ENCODE data around the gene BCL2L13.

BCL2L13 gene

DNA sequence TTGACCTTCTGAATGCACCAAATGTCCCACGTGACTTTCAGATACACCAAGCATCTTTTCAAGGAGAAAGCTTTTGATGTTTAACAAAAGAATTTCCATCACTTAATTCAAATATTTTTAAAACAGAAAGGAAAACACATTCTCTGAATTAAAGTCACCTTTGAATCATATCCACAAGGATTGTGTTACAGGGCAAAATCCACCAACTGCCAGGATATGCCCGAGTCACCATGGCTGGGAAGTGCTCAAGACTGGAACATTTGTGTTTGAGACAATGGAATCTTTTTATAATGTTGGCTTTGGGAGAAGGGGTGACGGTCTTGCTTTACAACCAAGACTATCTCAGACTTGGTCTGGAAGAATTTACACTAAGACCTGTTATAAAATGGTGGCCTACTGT is 94.9 kb downstream of the BCL2L13 start:
- TF ChIP-seq, protein P1, sequence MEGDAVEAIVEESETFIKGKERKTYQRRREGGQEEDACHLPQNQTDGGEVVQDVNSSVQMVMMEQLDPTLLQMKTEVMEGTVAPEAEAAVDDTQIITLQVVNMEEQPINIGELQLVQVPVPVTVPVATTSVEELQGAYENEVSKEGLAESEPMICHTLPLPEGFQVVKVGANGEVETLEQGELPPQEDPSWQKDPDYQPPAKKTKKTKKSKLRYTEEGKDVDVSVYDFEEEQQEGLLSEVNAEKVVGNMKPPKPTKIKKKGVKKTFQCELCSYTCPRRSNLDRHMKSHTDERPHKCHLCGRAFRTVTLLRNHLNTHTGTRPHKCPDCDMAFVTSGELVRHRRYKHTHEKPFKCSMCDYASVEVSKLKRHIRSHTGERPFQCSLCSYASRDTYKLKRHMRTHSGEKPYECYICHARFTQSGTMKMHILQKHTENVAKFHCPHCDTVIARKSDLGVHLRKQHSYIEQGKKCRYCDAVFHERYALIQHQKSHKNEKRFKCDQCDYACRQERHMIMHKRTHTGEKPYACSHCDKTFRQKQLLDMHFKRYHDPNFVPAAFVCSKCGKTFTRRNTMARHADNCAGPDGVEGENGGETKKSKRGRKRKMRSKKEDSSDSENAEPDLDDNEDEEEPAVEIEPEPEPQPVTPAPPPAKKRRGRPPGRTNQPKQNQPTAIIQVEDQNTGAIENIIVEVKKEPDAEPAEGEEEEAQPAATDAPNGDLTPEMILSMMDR (IDR thresholded peaks at IDR 0.05; ENCODE audit: control insufficient read depth, extremely low read depth, insufficient read depth): no peak
- H3K4me3 ChIP-seq (ENCODE audit: low read depth, low read length): no peak overlapping the region
- DNase-seq (ENCODE audit: low read depth): no peak

DNA sequence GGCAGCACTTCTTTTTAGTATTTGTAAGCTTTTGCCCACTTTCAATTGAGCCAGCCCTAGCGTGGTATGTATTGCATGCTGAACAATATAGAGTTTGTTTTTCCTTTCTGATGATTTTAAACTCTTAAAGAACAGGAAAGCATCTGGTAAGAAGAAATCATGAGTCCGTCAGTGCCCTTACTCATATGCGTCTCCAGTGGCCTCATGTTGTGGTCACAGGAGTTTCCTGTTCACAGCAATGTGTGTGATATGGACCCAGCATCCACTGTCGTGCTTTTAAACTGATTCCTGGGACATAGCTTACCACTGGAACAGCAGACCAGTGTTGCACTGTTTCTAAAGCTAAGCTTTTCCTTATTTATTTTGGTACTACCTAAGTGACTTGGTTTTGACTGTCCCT is 95.6 kb downstream of the BCL2L13 start:
- H3K4me3 ChIP-seq (ENCODE audit: low read depth, low read length): no peak overlapping the region
- TF ChIP-seq, protein P1 (IDR thresholded peaks at IDR 0.05; ENCODE audit: control insufficient read depth, extremely low read depth, insufficient read depth): no peak
- DNase-seq (ENCODE audit: low read depth): no peak

DNA sequence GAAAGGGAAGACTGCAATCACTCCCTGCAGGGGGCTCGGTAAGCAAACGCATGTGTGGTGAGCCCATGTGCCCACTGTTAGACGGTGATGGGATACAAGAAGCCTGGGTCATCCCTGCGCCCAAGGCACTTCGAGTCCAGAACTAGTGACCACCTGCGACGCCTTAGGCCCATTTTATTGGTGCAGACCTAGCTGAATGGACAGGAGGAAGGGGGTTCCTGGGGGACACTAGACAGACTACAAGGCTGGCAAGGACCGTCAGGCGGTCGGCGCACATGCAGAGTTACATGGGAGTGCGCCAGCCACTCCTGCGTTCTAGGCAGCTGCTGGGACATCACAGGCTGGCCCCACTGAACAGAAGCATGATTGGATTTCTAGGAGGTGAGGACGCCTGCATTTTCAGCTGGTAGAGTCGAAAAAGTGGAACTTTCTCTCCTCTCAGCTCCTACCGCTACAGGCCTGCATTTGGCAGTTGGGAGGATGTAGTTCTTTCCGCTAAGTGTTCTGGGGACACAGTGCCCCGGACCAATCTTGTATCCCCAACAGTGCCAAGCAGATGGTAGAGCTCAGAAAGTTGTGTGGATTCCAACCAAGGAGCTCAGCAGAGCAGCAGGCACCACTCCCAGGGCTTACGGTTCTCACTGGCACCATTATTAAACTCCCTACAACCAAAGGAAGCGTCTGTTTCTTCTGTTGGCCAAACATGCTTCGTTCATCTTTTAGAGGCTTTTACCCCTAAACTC is 100.0 kb downstream of the BCL2L13 start:
- TF ChIP-seq, protein P1 (IDR thresholded peaks at IDR 0.05; ENCODE audit: control insufficient read depth, extremely low read depth, insufficient read depth): no peak
- no peak for DNase-seq (ENCODE audit: low read depth)
- H3K4me3 ChIP-seq (ENCODE audit: low read depth, low read length): no peak overlapping the region

DNA sequence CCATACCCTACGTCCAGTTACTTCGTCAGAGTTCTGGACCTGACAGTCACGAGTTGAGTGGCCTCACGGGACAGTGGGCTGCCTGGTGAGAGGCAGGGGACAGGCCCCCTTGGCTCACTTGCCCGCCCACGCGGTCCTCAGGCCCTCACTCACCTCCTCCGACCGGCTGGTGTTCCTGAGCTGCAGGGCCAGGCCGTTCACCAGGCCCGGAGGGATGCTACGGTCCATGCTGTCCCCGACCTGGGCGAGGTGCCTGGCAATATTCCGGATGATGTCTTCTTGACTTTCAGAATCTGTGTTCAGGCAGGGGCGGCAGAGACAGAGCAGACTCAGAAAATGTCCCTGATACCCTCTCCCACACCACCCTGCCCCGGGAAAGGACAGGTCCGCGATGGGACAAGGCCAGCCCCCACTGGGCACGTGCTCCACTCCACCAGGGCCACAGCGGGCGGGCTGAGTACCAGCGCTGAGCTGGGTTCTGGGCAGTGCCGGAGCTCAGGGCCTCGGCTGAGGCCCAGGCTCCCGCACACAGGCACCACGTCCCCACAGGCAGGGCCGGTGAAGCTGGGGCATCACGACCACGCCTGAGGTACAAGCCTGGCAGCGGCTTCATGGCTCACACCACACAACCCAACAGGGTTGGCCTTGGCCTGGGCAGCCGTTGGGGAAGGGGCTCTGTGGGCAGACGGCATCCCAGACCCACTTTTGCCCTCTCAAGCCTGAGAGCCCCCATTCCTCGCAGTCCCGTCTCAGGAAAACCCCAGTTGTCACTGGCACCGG is 100.8 kb downstream of the BCL2L13 start:
- TF ChIP-seq, protein P1 (IDR thresholded peaks at IDR 0.05; ENCODE audit: control insufficient read depth, extremely low read depth, insufficient read depth): no peak
- no peak for DNase-seq (ENCODE audit: low read depth)

DNA sequence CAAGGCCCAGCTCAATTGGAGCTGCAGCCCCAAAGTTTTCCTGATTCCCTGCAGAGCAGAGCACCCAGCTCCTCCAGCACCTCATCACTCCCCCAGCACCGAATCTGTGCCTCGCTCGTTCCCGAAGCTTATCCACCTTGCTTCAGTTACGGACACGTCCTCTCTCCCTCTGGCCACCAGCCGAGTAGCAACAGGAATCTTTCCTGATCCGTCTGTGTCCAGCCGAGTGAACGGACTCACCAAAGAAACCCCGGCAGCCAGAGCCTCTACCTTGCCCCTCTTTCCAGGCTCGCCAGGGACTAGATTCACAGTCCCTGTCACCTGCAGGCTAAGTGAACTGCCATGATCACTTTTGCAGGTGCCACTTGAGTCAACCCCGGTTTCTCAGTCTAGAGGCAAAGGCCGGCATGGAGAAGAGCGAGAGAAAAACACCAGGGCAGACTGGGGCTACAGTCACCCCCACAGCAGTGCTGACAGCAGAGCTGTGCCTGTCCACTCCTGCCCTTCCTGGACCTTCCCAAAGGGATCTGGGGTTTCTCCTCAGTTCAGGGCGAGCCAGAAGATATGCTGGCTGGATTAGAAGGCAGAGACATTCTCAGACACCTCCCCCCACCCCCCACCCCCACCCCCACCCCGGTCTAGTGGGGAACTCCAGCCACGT is 103.4 kb downstream of the BCL2L13 start:
- H3K4me3 ChIP-seq (ENCODE audit: low read depth, low read length): no peak overlapping the region

More for the DNA sequence above, 100.8 kb downstream of the BCL2L13 start:
- no peak overlapping the region for H3K4me3 ChIP-seq (ENCODE audit: low read depth, low read length)

DNA sequence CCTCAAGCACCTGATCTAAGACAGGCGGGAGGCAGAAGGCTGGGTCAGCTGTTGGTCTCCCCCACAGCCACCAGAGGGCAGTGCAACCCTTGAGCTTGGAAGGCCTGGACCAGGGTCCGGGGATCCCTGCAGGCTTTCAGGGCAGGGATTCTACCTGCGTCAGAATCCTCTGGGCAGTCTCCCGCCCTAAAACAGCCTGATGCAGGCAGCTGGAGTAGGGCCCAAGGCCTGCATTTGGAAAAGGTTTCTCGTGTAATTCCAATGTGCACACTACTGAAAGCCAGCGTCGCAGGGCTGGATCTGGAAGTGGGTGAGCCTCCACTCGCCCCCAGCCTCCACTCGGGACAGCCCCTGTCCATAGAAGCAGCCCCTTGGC is 104.0 kb downstream of the BCL2L13 start:
- TF ChIP-seq, protein P1 (IDR thresholded peaks at IDR 0.05; ENCODE audit: control insufficient read depth, extremely low read depth, insufficient read depth): peak; percentile 85
- peak; percentile 25 for DNase-seq (ENCODE audit: low read depth)
- H3K4me3 ChIP-seq (ENCODE audit: low read depth, low read length): no peak overlapping the region

More for the DNA sequence above, 103.4 kb downstream of the BCL2L13 start:
- no peak for DNase-seq (ENCODE audit: low read depth)
- TF ChIP-seq, protein P1 (IDR thresholded peaks at IDR 0.05; ENCODE audit: control insufficient read depth, extremely low read depth, insufficient read depth): no peak

Data from LNCaP clone FGC (cell line).